ENCODE data around the gene HS3ST2. TPM values are rescaled to one million over a fixed set of nuclear protein-coding genes. Genes with fewer than 3 reads are reported as not detected.
A peak's percentile ranks its signal among the peaks of the same experiment; 100 is the strongest.
"Not testable (repeated sequence)": the region's sequence is repeated elsewhere in the genome, so short reads cannot be mapped to it uniquely, and the experiment has no call there.

Gene HS3ST2
- total RNA-seq, 2 donors from 2014 or later = not detected

DNA sequence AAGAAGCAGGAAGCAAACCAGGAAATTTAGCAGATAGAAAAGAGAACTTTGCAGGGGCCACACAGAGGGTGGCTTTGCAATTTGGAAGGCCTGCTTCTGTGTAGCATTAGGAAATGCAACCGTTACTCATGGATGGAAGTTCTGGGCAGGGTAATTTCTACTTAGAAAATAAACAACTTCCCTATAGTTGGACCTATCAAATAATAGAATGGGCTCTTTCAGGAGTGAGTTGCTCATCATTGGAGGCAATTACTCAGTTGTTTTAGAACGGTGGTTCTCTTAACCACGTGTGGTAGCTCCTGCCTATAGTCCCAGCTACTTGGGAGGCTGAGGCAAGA is 25.8 kb upstream of the HS3ST2 start:
- H3K4me3 Mint-ChIP-seq = peak overlapping the region; percentile 5
- peak overlapping the region in 1 of 2 donors; percentile 26 for H3K27ac Mint-ChIP-seq
- no peak for DNase-seq (ENCODE audit: low spot score)
- H3K36me3 Mint-ChIP-seq = no peaks in the 10 kb centered on the region
- peaks cover 10 to 13% of the 10 kb centered on the region in 2 donors for H3K4me1 Mint-ChIP-seq (ENCODE audit: low read depth in 2 of 2)
- peaks cover 8 to 19% of the 10 kb centered on the region in 2 donors for H3K27me3 Mint-ChIP-seq
- no peaks in the 10 kb centered on the region for H3K9me3 Mint-ChIP-seq
- ATAC-seq = no peak

DNA sequence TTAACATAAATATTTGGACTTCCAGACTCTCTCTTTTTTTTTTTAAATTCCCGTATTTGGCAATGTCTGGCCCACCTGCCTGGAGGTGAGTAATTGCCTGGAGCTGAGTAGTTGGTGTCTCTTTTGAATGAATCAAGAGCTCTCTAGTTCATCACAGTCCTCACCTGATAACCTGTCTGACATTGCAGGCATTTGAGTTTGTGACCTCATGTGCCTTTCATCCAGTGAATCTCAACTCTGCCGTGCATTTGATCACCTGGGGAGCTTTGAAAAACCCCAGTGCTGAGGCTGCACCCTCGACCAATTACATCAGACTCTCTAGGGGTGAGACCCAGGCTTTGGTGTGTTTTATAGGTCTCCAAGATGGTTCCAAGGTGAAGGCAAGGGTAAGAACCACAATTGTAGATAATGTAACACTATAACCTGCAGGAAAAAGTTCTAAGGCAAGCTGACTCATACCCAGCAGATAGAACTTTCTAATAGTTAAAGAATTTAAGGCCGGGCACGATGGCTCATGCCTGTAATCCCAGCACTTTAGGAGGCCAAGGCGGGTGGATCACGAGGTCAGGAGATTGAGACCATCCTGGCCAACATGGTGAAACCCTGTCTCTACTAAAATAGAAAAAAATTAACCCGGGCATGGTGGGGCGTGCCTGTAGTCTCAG is 24.5 kb upstream of the HS3ST2 start:
- Mint-ChIP-seq H3K27me3 (peaks cover 6 to 19% of the 10 kb centered on the region in 2 donors), H3K4me1 (ENCODE audit: low read depth in 2 of 2) (peaks cover 9 to 10% of the 10 kb centered on the region in 2 donors), H3K4me3 (no peak overlapping the region), H3K36me3 (no peaks in the 10 kb centered on the region), H3K27ac (no peak overlapping the region), H3K9me3 (no peaks in the 10 kb centered on the region)
- ATAC-seq (no peak), DNase-seq (ENCODE audit: low spot score) (no peak)

DNA sequence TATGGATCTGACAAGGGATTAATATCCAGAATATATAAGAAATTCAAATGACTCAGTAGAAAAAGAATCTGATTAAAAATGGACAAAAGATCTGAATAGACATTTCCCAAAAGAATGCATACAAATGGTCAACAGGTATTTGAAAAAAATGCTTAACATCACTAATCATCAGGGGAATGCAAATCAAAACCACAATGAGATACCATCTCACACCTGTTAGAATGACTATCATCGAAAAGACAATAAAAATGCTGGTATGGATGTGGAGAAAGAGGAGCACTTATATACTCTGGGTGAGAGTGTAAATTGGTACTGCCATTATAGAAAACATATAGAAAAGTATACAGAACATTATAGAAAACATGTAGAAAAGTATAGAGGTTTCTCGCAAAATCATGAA is 16.4 kb upstream of the HS3ST2 start:
- H3K27me3 Mint-ChIP-seq = peaks cover 17 to 40% of the 10 kb centered on the region in 2 donors
- H3K27ac Mint-ChIP-seq = no peak overlapping the region
- no peaks in the 10 kb centered on the region for H3K36me3 Mint-ChIP-seq
- H3K4me1 Mint-ChIP-seq (ENCODE audit: low read depth in 2 of 2) = no peaks in the 10 kb centered on the region
- H3K9me3 Mint-ChIP-seq = no peaks in the 10 kb centered on the region
- ATAC-seq (no peak), DNase-seq (ENCODE audit: low spot score) (no peak)
- H3K4me3 Mint-ChIP-seq = no peak overlapping the region

DNA sequence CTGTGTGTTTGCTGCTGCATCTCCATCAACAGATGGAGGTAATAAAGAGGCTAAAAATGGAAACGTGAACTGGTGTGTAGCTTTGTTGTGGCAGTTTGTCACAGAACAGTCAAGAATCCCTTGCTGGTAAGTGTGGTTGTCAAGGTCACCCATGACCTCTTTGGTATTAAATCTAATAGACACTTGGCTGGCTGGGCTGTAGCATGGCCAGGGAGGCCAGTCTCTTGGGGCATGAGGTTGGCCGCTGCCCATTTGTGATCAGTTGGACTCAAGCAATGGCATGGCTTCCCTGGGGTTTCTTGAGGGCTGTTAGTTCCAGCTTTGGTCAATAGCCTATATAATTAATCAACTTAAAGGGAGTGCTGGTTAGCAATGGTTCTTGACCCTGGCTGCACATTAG is 14.8 kb upstream of the HS3ST2 start:
- H3K4me3 Mint-ChIP-seq = no peak overlapping the region
- no peak overlapping the region for H3K27ac Mint-ChIP-seq
- H3K27me3 Mint-ChIP-seq = peaks cover 22 to 48% of the 10 kb centered on the region in 2 donors
- H3K9me3 Mint-ChIP-seq = no peaks in the 10 kb centered on the region
- no peaks in the 10 kb centered on the region for H3K36me3 Mint-ChIP-seq
- ATAC-seq (no peak), DNase-seq (ENCODE audit: low spot score) (no peak)
- H3K4me1 Mint-ChIP-seq (ENCODE audit: low read depth in 2 of 2) = no peaks in the 10 kb centered on the region

DNA sequence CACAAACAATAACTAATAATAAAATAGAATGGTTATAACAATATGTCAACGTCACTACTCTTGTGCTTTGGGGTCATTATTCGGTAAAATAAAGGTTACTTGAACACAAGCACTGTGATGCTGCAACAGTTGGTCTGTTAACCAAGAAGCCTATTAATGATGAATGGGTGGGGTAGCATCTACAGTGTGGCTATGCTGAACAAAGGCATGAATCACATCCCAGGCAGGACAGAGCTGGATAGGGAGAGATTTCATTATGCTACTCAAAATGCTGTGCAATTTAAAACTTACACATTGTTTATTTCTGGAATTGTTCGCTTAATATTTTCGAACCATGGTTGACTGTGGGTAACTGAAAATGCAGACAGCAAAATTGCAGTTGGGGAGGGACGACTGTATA is 9.1 kb upstream of the HS3ST2 start:
- Mint-ChIP-seq H3K4me1 (ENCODE audit: low read depth in 2 of 2) (no peaks in the 10 kb centered on the region), H3K27ac (no peak overlapping the region), H3K27me3 (peaks cover 13 to 30% of the 10 kb centered on the region in 2 donors), H3K4me3 (no peak overlapping the region), H3K9me3 (no peaks in the 10 kb centered on the region), H3K36me3 (no peaks in the 10 kb centered on the region)
- DNase-seq (ENCODE audit: low spot score) (no peak), ATAC-seq (no peak)

DNA sequence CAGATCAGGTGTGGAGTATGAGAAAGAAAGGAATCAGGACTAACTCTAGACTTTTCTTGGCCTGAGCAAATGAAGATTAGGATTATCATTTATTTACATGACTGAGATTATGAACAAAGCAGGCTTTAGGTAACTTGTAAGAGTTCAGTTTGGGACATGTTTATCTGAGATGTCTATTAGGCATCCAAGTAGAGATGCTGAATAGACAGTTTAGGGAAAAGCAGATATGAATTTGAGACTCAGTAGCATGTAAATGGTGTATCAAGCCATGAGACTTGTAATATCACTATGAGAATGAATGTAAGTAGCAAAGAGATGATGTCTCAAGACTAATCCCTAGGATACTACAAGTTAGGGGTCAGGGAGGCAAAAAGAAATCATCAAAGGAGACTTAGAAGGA is 8.6 kb upstream of the HS3ST2 start:
- no peak for ATAC-seq
- Mint-ChIP-seq H3K4me1 (ENCODE audit: low read depth in 2 of 2) (no peaks in the 10 kb centered on the region), H3K27ac (no peak overlapping the region), H3K27me3 (peaks cover 13 to 30% of the 10 kb centered on the region in 2 donors), H3K4me3 (no peak overlapping the region), H3K36me3 (no peaks in the 10 kb centered on the region), H3K9me3 (no peaks in the 10 kb centered on the region)
- no peak for DNase-seq (ENCODE audit: low spot score)

DNA sequence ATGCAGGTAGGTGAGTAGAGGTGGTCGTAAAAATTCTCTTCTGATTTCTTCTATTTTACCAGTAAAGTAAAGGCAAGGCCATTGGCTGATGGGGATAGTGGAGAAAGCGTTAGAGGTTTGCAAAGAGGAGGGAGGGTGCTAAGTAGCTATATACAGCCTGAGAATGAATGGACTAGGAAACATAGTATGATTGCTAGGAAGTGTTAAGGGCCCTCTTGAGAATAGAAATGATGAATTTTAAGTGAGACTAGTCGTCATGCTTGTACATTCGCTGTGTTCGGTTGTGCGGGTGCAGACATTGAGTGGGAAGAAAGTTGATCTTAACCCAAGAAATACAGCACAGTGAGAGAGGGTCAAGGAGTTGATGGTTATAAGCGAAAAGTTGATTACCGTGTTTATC is 7.2 kb upstream of the HS3ST2 start:
- H3K9me3 Mint-ChIP-seq = no peaks in the 10 kb centered on the region
- DNase-seq (ENCODE audit: low spot score) (no peak), ATAC-seq (no peak)
- H3K4me3 Mint-ChIP-seq = no peak overlapping the region
- H3K36me3 Mint-ChIP-seq = no peaks in the 10 kb centered on the region
- peaks cover 16 to 36% of the 10 kb centered on the region in 2 donors for H3K27me3 Mint-ChIP-seq
- no peak overlapping the region for H3K27ac Mint-ChIP-seq
- no peaks in the 10 kb centered on the region for H3K4me1 Mint-ChIP-seq (ENCODE audit: low read depth in 2 of 2)

DNA sequence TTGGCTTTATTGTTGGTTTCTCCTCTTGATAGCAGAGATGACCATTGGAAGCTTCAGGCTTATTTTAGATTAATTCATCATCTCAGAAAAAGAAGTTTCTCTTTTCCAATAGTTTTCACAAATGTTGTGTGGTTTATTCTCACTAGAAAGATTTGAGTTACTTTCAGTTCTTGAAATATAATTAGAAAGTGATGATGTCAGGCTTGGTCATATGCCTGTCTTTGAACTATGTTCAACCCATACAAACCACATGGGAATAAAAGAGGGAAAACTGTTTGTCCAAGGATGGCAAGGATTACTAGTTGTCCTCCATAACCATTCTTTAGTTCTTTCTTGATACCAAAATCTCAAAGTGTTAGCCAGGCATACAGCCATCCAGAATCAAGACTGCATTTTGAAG is 3.7 kb upstream of the HS3ST2 start:
- no peak for ATAC-seq
- no peak overlapping the region for H3K4me3 Mint-ChIP-seq
- H3K27me3 Mint-ChIP-seq = peaks cover 25 to 36% of the 10 kb centered on the region in 2 donors
- H3K9me3 Mint-ChIP-seq = no peaks in the 10 kb centered on the region
- H3K4me1 Mint-ChIP-seq (ENCODE audit: low read depth in 2 of 2) = no peaks in the 10 kb centered on the region
- H3K36me3 Mint-ChIP-seq = no peaks in the 10 kb centered on the region
- no peak for DNase-seq (ENCODE audit: low spot score)
- no peak overlapping the region for H3K27ac Mint-ChIP-seq

DNA sequence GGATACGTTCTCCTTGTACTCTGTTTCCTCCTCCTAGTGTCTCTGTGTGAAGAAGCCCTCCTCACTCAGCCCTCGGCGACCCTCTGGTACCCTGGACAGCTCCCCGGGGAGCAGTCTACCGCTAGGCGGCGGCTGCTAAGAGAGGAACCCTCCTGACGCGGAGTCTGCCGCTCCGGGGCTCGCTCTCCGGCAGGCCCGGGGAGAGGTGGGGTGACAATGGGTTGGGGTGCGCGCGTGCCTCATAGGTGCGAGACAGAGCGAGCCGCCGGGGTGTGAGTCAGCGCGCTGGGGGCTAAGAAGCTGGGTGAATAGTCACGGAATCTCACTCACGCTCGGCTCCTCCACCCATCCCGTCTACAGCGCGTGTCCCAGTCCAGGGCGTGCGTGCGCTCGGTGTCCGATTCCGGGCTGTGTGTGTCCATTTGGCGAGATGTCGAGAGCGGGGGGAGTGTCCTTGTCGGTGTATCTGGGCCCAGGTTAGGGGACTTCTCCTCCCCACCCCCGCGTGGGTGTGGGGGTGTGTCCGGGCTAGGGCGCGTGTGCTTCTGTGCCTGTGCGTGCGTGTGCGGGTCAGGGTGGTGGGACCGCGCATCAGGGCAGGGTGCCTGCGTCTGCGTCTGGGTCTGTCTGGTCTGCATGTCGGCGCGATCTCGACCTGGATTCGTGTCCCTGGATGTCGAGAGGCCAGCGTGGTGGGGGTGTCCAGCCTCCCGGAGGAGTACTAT is 577 bp upstream of the HS3ST2 start:
- no peak overlapping the region for H3K4me3 Mint-ChIP-seq
- no peaks in the 10 kb centered on the region for H3K4me1 Mint-ChIP-seq (ENCODE audit: low read depth in 2 of 2)
- H3K36me3 Mint-ChIP-seq = no peaks in the 10 kb centered on the region
- ATAC-seq (peak; percentile 56 to 63), DNase-seq (ENCODE audit: low spot score) (no peak)
- no peaks in the 10 kb centered on the region for H3K9me3 Mint-ChIP-seq
- H3K27ac Mint-ChIP-seq = no peak overlapping the region
- peaks cover 27 to 48% of the 10 kb centered on the region in 2 donors for H3K27me3 Mint-ChIP-seq

DNA sequence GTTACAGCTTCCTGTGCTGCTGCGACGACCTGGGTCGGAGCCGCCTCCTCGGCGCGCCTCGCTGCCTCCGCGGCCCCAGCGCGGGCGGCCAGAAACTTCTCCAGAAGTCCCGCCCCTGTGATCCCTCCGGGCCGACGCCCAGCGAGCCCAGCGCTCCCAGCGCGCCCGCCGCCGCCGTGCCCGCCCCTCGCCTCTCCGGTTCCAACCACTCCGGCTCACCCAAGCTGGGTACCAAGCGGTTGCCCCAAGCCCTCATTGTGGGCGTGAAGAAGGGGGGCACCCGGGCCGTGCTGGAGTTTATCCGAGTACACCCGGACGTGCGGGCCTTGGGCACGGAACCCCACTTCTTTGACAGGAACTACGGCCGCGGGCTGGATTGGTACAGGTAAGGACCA is 746 bp downstream of the HS3ST2 start:
- Mint-ChIP-seq H3K4me3 (no peak overlapping the region), H3K36me3 (no peaks in the 10 kb centered on the region), H3K4me1 (ENCODE audit: low read depth in 2 of 2) (no peaks in the 10 kb centered on the region), H3K27me3 (peaks cover 21 to 38% of the 10 kb centered on the region in 2 donors), H3K9me3 (peaks cover 5% of the 10 kb centered on the region), H3K27ac (no peak overlapping the region)
- ATAC-seq (no peak), DNase-seq (ENCODE audit: low spot score) (no peak)

DNA sequence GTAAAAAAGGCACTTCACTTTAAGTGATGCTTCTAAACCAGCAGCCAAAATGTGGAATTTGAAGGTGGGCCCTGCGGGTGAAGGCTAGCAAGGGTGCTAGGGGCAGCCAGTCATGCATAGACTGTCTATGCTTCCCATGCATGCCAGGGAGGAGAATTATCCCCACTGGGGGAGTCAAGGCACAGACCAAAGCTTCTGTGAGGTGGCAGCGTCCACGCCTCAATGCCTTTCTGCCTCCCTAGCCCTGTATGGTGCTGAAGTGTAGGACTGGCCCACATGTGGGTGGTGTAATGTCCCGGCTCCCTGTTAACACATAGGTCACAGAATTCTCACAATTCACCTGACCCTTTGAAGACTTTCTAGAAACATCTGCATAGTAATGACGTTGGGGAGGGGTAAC is 1.9 kb downstream of the HS3ST2 start:
- ATAC-seq = no peak
- no peaks in the 10 kb centered on the region for H3K36me3 Mint-ChIP-seq
- peaks cover 26 to 38% of the 10 kb centered on the region in 2 donors for H3K27me3 Mint-ChIP-seq
- peaks cover 5% of the 10 kb centered on the region for H3K9me3 Mint-ChIP-seq
- H3K27ac Mint-ChIP-seq = no peak overlapping the region
- DNase-seq (ENCODE audit: low spot score) = no peak
- H3K4me3 Mint-ChIP-seq = no peak overlapping the region
- no peaks in the 10 kb centered on the region for H3K4me1 Mint-ChIP-seq (ENCODE audit: low read depth in 2 of 2)

DNA sequence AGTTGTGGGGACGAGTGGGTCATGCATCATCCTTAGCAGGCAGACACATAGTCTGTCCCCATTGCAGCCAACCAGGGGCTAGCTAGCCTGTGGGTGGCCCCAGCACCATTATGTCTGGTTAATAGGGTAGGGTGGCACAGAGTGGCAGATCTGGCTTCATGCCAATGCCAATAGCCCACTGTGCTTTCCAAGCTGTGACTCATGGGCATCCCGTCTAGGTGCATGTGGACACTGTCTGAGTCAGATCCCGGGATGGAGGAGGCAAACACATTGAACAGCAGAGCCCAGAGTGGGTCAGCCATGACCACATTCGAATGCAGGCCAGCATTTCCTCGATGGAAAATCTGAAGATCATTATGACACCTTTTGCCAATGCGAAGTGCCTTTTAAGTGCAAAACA is 2.5 kb downstream of the HS3ST2 start:
- H3K4me3 Mint-ChIP-seq = no peak overlapping the region
- DNase-seq (ENCODE audit: low spot score) = no peak
- H3K27me3 Mint-ChIP-seq = peaks cover 23 to 35% of the 10 kb centered on the region in 2 donors
- no peak overlapping the region for H3K27ac Mint-ChIP-seq
- H3K4me1 Mint-ChIP-seq (ENCODE audit: low read depth in 2 of 2) = no peaks in the 10 kb centered on the region
- ATAC-seq = no peak
- peaks cover 5% of the 10 kb centered on the region for H3K9me3 Mint-ChIP-seq
- no peaks in the 10 kb centered on the region for H3K36me3 Mint-ChIP-seq

DNA sequence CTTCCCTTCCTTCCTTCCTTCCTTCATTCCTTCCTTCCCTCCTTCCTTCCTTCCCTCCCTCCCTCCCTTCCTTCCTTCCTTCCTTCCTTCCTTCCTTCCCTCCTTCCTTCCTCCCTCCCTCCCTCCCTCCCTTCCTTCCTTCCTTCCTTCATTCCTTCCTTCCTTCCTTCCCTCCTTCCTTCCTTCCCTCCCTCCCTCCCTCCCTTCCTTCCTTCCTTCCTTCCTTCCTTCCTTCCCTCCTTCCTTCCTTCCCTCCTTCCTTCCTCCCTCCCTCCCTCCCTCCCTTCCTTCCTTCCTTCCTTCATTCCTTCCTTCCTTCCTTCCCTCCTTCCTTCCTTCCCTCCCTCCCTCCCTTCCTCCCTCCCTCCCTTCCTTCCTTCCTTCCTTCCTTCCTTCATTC is 4.8 kb downstream of the HS3ST2 start:
- H3K27ac Mint-ChIP-seq; H3K4me3 Mint-ChIP-seq; H3K36me3 Mint-ChIP-seq; H3K9me3 Mint-ChIP-seq; H3K4me1 Mint-ChIP-seq (ENCODE audit: low read depth in 2 of 2); DNase-seq (ENCODE audit: low spot score); ATAC-seq: not testable (repeated sequence)
- H3K27me3 Mint-ChIP-seq = peaks cover 13 to 14% of the 10 kb centered on the region in 2 donors

DNA sequence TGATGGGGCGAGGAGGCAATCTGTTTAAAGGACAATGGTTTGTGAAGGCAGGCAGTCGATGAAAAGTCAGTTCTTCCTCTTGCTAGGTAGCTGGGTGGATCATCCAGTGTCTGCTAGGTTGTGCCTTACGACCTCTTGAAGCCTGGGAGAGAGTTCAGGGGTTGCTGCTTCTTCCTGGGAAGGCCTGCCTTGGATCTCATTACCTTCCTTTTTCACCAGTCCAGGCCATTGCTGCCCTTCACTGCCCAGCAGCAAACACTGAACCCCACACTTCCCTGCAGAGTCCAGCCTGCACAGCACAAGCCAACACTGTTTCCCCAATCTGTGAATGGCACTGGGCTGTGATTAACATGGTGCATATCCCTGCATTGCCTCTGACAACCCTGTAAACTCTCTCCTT is 24.7 kb downstream of the HS3ST2 start:
- Mint-ChIP-seq H3K4me3 (no peak overlapping the region), H3K27ac (no peak overlapping the region), H3K36me3 (no peaks in the 10 kb centered on the region), H3K4me1 (ENCODE audit: low read depth in 2 of 2) (no peaks in the 10 kb centered on the region), H3K9me3 (no peaks in the 10 kb centered on the region), H3K27me3 (peaks cover 21 to 36% of the 10 kb centered on the region in 2 donors)
- peak in 1 of 2 donors; percentile 45 for ATAC-seq
- no peak for DNase-seq (ENCODE audit: low spot score)

All from natural killer cell treated with Interleukin-12 subunit alpha and Interleukin-12 subunit beta and Interleukin-15 and Interleukin-18, amount 100 ng/mL, for 72 hours (primary cell).